HEK293T (cell line): ENCODE results near the gene CDH13.

Experiments used
- CTCF ChIA-PET: fragments of 350-600 bp; formaldehyde crosslinking; extraction: SDS; loops from one replicate; lab custom pipeline; 2021; ENCODE audit warnings: antibody characterized with exemption, inconsistent platforms; lab: Yijun Ruan, JAX
- POLR2A ChIA-PET: fragments of 350-600 bp; formaldehyde crosslinking; extraction: SDS; loops from one replicate; lab custom pipeline; 2020; ENCODE audit warnings: antibody characterized with exemption, inconsistent platforms; lab: Yijun Ruan, JAX
- DNase-seq: peaks from one replicate; pipeline ENCODE4 v3.0.0; 2012; ENCODE audit warnings: mixed read lengths; ENCODE audit errors: extremely low spot score
- ARNT ChIP-seq: fragments of 450-650 bp; IDR thresholded peaks from 2 replicates; pipeline ENCODE4 v1.6.1; 2017; ENCODE audit warnings: mild to moderate bottlenecking
- BHLHE40 ChIP-seq: fragments of 450-650 bp; IDR thresholded peaks from 2 replicates; pipeline ENCODE4 v1.6.1; 2016; ENCODE audit warnings: mild to moderate bottlenecking, moderate library complexity, borderline replicate concordance
- CTBP1 ChIP-seq: fragments of 450-650 bp; IDR thresholded peaks from 2 replicates; pipeline ENCODE4 v1.6.1; 2016; ENCODE audit warnings: borderline replicate concordance
- ELF4 ChIP-seq: fragments of 450-650 bp; IDR thresholded peaks from 2 replicates; pipeline ENCODE4 v1.6.1; 2017; ENCODE audit warnings: antibody characterized with exemption
- FOXA1 ChIP-seq: fragments of 450-650 bp; IDR thresholded peaks from 2 replicates; pipeline ENCODE4 v1.6.1; 2016; ENCODE audit warnings: mild to moderate bottlenecking
- FOXK2 ChIP-seq: fragments of 450-650 bp; IDR thresholded peaks from 2 replicates; pipeline ENCODE4 v1.6.1; 2016; ENCODE audit warnings: mild to moderate bottlenecking
- FOXM1 ChIP-seq: fragments of 450-650 bp; IDR thresholded peaks from 2 replicates; pipeline ENCODE4 v1.6.1; 2017; ENCODE audit warnings: mild to moderate bottlenecking, borderline replicate concordance
- HDGF ChIP-seq: fragments of 450-650 bp; IDR thresholded peaks from 2 replicates; pipeline ENCODE4 v1.6.1; 2017; ENCODE audit warnings: antibody characterized with exemption, borderline replicate concordance
- L3MBTL2 ChIP-seq: fragments of 450-650 bp; conservative IDR thresholded peaks from 2 replicates; pipeline ENCODE4 v1.6.1; 2016; ENCODE audit warnings: mild to moderate bottlenecking
- LEF1 ChIP-seq: fragments of 450-650 bp; IDR thresholded peaks from 2 replicates; pipeline ENCODE4 v1.6.1; 2017; ENCODE audit warnings: mild to moderate bottlenecking, borderline replicate concordance
- NFRKB ChIP-seq: fragments of 450-650 bp; IDR thresholded peaks from 2 replicates; pipeline ENCODE4 v1.6.1; 2016; ENCODE audit warnings: mild to moderate bottlenecking, moderate library complexity
- PKNOX1 ChIP-seq: fragments of 450-650 bp; IDR thresholded peaks from 2 replicates; pipeline ENCODE4 v1.6.1; 2016
- SP1 ChIP-seq: fragments of 450-650 bp; IDR thresholded peaks from 2 replicates; pipeline ENCODE4 v1.6.1; 2017
- SUZ12 ChIP-seq: fragments of 450-650 bp; IDR thresholded peaks from 2 replicates; pipeline ENCODE4 v1.6.1; 2016; ENCODE audit warnings: mild to moderate bottlenecking
- TARDBP ChIP-seq: fragments of 450-650 bp; IDR thresholded peaks from 2 replicates; pipeline ENCODE4 v1.6.1; 2016
- ZNF384 ChIP-seq: fragments of 450-650 bp; IDR thresholded peaks from 2 replicates; pipeline ENCODE4 v1.6.1; 2016

The CDH13 gene

GRCh38 chr16:82886146-82886545 lies 259.4 kb downstream of the CDH13 start:
- POLR2A ChIA-PET: no interaction called here
- DNase-seq: no peak
- CTCF ChIA-PET: interaction anchor here (0.6 kb wide), 1 partner anchor 234 kb away, joined by 3 read pairs; no protein-coding TSS in a partner anchor
- TF ChIP-seq FOXM1 (no peak), ZNF384 (no peak), L3MBTL2 (no peak), FOXA1 (no peak), FOXK2 (no peak)

- CTCF ChIA-PET: no interaction called here
- no peak for DNase-seq
- TF ChIP-seq TARDBP: no peak
- TF ChIP-seq NFRKB: no peak
- TF ChIP-seq SUZ12: no peak
- no peak for TF ChIP-seq ARNT
- TF ChIP-seq SP1: no peak
- TF ChIP-seq HDGF: no peak
- TF ChIP-seq ZNF384: no peak
- no peak for TF ChIP-seq FOXA1
- TF ChIP-seq FOXM1: no peak
- TF ChIP-seq CTBP1: no peak
- TF ChIP-seq FOXK2: no peak
- no peak for TF ChIP-seq ELF4
- POLR2A ChIA-PET: interaction anchor here (0.9 kb wide), 1 partner anchor 9 kb away, joined by 3 read pairs; no protein-coding TSS in a partner anchor
Observed at GRCh38 chr16:82888591-82889001, 261.8 kb downstream of the CDH13 start.

GRCh38 chr16:82891424-82891823 lies 264.7 kb downstream of the CDH13 start:
- POLR2A ChIA-PET: no interaction called here
- CTCF ChIA-PET: no interaction called here
- TF ChIP-seq NFRKB (no peak), FOXM1 (no peak), HDGF (no peak), SUZ12 (no peak), L3MBTL2 (no peak), CTBP1 (no peak), LEF1 (no peak), PKNOX1 (no peak), ZNF384 (no peak)
- DNase-seq: no peak

GRCh38 chr16:82891918-82892317 lies 265.1 kb downstream of the CDH13 start:
- no peak for TF ChIP-seq BHLHE40
- no peak for TF ChIP-seq LEF1
- TF ChIP-seq SUZ12: no peak
- TF ChIP-seq TARDBP: no peak
- TF ChIP-seq ELF4: no peak
- no peak for TF ChIP-seq CTBP1
- no peak for TF ChIP-seq ZNF384
- TF ChIP-seq SP1: no peak
- no peak for TF ChIP-seq FOXK2
- no peak for TF ChIP-seq L3MBTL2
- TF ChIP-seq FOXM1: no peak
- no peak for TF ChIP-seq NFRKB
- no peak for TF ChIP-seq PKNOX1
- no peak for TF ChIP-seq FOXA1
- TF ChIP-seq ARNT: no peak
- no peak for TF ChIP-seq HDGF
- DNase-seq: no peak
- ChIA-PET POLR2A (no interaction called here), CTCF (no interaction called here)

- TF ChIP-seq ELF4: no peak
- TF ChIP-seq SUZ12: no peak
- TF ChIP-seq SP1: no peak
- no peak for TF ChIP-seq FOXA1
- TF ChIP-seq FOXK2: no peak
- DNase-seq: no peak
- ChIA-PET CTCF (no interaction called here), POLR2A (no interaction called here)
Observed at GRCh38 chr16:82892324-82892723, 265.6 kb downstream of the CDH13 start.

- CTCF ChIA-PET: no interaction called here
- no peak for TF ChIP-seq SUZ12
- no peak for TF ChIP-seq CTBP1
- TF ChIP-seq FOXA1: no peak
- TF ChIP-seq L3MBTL2: no peak
- no peak for TF ChIP-seq ZNF384
- no peak for TF ChIP-seq PKNOX1
- no peak for TF ChIP-seq FOXK2
- no peak for TF ChIP-seq BHLHE40
- no peak for TF ChIP-seq TARDBP
- POLR2A ChIA-PET: no interaction called here
- no peak for DNase-seq
Observed at GRCh38 chr16:82895843-82896242, 269.1 kb downstream of the CDH13 start.

GRCh38 chr16:82899006-82899405 lies 272.2 kb downstream of the CDH13 start:
- TF ChIP-seq FOXK2 (no peak), FOXA1 (no peak), FOXM1 (no peak), TARDBP (no peak), SP1 (no peak), ZNF384 (no peak), BHLHE40 (no peak), NFRKB (no peak)
- ChIA-PET POLR2A (no interaction called here), CTCF (no interaction called here)
- DNase-seq: no peak
